Lower leg skin (tissue), 3 donors: ENCODE data around the gene SUGCT.

Experiments
- POLR2A ChIP-seq, 2 donors: fragments of 450-650 bp; IDR thresholded peaks; one replicate each; pipeline ENCODE4 v1.6.1; 2016 to 2017; ENCODE audit warnings: antibody characterized with exemption in 2 of 2, mild to moderate bottlenecking in 1 of 2, moderate library complexity in 1 of 2
- TF ChIP-seq, protein P1 (sequence below), 3 donors: fragments of 450-650 bp; IDR thresholded peaks; one replicate each; pipeline ENCODE4 v1.5.1; 2016; ENCODE audit warnings: antibody characterized with exemption in 3 of 3, mild to moderate bottlenecking in 3 of 3, moderate library complexity in 2 of 3

GRCh38 chr7:40310258-40310657 is 175.5 kb downstream of the SUGCT start:
- TF ChIP-seq, protein P1, sequence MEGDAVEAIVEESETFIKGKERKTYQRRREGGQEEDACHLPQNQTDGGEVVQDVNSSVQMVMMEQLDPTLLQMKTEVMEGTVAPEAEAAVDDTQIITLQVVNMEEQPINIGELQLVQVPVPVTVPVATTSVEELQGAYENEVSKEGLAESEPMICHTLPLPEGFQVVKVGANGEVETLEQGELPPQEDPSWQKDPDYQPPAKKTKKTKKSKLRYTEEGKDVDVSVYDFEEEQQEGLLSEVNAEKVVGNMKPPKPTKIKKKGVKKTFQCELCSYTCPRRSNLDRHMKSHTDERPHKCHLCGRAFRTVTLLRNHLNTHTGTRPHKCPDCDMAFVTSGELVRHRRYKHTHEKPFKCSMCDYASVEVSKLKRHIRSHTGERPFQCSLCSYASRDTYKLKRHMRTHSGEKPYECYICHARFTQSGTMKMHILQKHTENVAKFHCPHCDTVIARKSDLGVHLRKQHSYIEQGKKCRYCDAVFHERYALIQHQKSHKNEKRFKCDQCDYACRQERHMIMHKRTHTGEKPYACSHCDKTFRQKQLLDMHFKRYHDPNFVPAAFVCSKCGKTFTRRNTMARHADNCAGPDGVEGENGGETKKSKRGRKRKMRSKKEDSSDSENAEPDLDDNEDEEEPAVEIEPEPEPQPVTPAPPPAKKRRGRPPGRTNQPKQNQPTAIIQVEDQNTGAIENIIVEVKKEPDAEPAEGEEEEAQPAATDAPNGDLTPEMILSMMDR (IDR thresholded peaks at IDR 0.05), result no peak
- TF ChIP-seq POLR2A (IDR thresholded peaks at IDR 0.05), result no peak
